Left renal cortex interstitium (tissue), 4 donors: Measurements from ENCODE around the gene ATP9B. TPM values are rescaled to one million over a fixed set of nuclear protein-coding genes. Genes with fewer than 3 reads are reported as not detected.
A peak's percentile ranks its signal among the peaks of the same experiment; 100 is the strongest.
"Not testable (repeated sequence)": the region's sequence is repeated elsewhere in the genome, so short reads cannot be mapped to it uniquely, and the experiment has no call there.

ENCODE experiments used
- DNase-seq, 4 donors: peaks; one replicate each; pipeline ENCODE4 v3.0.0-alpha.2; 2013; ENCODE audit warnings: low read depth in 4 of 4, low spot score in 2 of 4, missing footprints in 1 of 4
- polyA plus RNA-seq, 4 donors: library from polyadenylated mRNA; unstranded; fragments of 120-200 nt; gene quantifications; one replicate each; pipeline ENCODE4 v1.2.1, GENCODE V29; 2013; ENCODE audit not compliant: insufficient read length in 4 of 4

Gene ATP9B
- polyA plus RNA-seq, 4 donors: 27.9 to 36.8 (median 35.9) TPM

- no peak for DNase-seq
These were observed 283.2 kb downstream of the ATP9B start for GRCh38 chr18:79352432-79352831.

DNA sequence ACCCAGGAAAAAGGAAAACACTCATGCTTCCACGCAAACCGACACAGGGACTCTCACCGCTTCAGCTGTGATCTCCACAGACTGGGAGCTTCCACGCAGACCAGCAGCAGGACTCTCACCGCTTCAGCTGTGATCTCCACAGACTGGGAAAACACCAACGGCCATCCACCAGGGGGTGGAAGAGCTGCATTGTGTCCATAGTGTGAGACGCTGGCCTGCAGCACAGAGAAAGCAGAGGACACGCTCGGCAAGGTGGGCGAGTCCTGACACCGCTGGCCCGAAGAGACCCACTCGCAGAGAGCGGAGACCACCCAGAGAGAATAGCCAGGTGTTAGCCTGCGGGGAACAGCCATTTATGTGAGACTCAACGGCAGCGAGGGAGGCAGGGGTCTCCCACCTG is 284.1 kb downstream of the ATP9B start:
- DNase-seq: peak in 2 of 4 donors; percentile 1 to 15

- DNase-seq: no peak
These were observed 285.2 kb downstream of the ATP9B start for GRCh38 chr18:79354350-79354749.

- no peak for DNase-seq
These were observed 286.5 kb downstream of the ATP9B start for GRCh38 chr18:79355433-79356335.

GRCh38 chr18:79356435-79356834 is 287.2 kb downstream of the ATP9B start:
- DNase-seq: no peak

- no peak for DNase-seq
These were observed 291.7 kb downstream of the ATP9B start for GRCh38 chr18:79360933-79361332.

DNA sequence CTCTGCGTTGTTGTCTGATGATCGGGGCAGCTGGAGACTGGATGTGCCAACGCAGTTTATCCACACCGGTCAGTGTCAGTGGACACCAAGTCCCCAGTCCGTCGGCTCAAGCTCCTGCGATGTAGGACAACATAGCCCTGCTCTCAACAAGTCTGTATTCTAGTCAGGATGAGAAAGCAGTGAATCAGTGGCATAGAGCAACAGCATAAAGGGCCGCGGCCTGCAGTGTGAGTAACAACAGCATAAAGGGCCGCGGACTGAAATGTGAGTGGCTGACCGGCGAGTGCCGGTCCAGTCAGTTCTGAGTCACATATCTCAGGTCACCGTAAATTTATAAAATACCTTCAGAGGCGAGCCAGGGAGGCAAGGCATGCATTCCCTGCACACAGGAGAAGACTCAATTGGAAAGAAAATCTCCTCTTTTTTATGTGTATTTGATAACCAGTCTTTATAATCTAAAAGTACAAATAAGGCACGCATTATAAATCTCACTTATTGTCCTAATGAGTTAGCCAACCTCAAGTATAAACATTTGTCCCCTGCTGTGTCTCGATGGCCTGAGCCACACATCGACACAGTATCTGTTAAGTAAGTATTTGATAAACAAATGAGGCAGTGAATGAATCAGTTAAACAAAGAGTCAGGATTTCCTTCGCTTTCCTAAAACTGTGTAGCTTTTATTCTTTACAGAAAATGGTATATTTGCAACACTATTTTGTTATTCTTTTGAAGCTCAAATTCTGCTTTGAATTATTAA is 292.8 kb downstream of the ATP9B start:
- DNase-seq: no peak

DNA sequence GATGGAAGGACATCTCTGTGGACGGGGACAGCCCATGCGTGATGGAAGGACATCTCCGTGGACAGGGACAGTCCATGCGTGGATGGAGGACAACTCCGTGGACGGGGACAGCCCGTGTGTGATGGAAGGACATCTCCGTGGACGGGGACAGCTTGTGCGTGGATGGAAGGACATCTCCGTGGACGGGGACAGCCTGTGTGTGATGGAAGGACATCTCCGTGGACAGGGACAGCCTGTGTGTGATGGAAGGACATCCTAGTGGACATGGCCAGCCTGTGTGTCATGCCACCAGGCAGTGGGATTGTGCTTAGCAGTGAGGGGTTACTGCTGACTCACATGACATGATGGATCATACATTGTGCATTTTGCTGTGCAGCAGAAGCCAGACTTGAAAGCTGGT is 296.5 kb downstream of the ATP9B start:
- no peak for DNase-seq

- no peak for DNase-seq
These were observed 297.2 kb downstream of the ATP9B start for GRCh38 chr18:79366177-79367094.

GRCh38 chr18:79367480-79367879 is 298.3 kb downstream of the ATP9B start:
- DNase-seq: no peak

DNA sequence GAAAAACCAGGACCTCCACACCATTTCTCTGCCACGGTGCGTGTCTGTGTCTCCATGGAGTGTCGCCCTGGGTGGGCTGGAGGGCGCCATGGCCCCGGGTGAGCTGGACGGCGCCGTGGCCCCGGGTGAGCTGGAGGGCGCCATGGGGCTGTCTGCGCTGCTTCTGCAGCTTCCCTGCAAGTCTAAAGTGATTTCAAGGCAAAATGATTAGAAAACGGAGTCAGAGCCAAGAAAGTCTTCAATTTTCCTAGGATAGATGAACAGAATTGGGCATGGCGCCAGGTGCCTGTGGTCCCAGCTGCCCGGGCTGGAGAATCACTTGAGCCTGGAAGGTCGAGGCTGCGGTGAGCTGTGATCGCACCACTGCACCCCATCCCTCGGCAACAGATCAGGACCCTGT is 298.8 kb downstream of the ATP9B start:
- no peak for DNase-seq

DNA sequence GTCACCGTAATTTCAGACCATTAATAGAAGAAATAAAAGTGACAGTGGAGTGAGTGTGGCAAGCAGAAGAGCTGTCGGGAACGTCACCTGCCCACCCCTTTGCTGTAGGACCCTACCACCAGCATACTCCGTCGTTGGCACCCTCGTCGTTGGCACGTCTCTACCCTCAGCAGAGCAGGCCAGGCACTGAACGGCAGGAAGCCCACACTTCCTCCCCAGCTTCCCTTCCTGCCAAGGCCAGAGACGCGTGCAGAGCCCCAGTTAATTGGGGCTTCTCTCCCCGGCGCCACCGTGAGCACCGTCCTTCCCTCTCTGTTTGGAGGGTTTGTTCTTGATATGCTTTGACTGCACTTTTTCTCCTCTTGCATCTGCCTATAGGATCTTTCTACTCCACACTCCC is 299.5 kb downstream of the ATP9B start:
- no peak for DNase-seq

DNA sequence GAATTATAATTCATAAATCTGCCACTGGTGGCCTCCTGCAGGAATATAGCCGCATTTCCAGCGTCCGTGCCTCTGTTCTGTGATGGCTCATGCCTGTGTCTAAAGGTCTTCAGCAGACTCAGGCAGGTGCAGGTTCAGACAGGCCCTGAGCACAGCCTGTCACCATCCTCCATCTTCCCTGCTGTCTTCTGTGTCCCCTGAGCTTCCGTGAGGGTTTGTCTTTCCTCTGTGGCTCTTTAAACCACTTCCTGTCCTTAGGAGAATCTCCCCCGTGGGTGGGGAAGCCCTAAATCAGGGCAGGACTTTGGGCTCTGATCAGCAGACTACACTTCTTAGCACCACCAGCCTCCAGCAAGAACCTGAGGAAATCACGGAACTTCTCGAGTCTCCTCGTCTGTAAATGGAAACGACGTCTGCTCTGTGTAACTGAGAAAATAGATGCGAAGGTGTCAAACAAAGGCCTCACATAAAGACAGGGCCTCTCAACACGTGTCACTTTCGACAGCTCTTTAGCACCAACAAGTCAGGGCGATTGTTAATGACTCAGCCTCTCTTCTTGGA is 302.4 kb downstream of the ATP9B start:
- DNase-seq: no peak

DNA sequence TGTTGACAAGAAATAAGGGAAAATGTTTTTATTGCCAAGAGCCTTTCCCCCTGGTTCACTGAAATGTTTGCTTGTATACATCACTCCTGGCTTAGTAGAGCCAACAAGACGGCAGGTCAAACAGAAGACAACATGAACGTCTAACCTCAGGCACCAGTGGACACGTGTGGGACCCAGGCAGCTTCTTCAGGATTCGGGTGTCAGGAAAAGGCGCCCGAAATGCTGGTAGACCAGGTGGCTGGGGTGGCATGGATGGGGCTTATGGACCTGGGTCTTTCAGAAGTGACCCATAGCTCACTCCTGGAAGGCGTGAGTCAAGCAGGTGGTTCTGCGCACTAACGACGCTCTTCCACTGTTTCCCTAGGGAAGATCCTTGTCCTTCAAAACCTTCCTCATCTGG is 303.3 kb downstream of the ATP9B start:
- no peak for DNase-seq

GRCh38 chr18:79372991-79373390 is 303.8 kb downstream of the ATP9B start:
- DNase-seq: no peak

- DNase-seq: no peak
These were observed 304.5 kb downstream of the ATP9B start for GRCh38 chr18:79373736-79374135.

DNA sequence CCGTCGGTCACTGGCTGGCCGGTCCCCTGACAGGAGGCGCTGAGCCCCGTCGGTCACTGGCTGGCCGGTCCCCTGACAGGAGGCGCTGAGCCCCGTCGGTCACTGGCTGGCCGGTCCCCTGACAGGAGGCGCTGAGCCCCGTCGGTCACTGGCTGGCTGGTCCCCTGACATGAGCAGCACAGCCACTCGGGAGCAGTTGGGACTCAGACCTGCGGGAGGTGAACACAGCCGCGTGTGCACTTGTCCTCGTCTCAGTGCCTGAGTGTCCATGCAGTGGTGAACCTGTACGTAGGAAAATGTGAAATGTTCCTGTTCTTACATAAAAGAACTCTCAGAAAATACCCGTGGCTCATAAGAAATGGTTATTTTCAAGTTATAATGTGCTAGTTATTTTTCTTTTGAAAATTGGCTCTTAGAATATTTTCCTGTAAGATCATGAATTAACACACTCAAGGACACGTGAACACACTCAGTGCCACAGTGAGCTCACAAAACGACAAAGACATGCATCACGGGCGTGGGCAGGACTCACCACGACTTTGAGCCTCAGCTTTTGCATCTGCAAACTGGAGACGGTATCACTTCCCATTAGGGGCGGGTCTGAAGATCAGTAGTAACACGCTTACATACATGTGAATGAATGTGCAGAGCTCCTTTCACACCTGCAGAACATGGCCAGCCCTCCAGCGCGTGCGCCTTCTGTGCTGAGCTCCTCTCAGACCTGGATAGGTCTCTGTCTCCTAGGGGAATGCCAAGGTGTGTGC is 305.4 kb downstream of the ATP9B start:
- DNase-seq: no peak

- no peak for DNase-seq
These were observed 306.4 kb downstream of the ATP9B start for GRCh38 chr18:79375441-79376154.

GRCh38 chr18:79376661-79377060 is 307.5 kb downstream of the ATP9B start:
- not testable (repeated sequence) for DNase-seq
